ENCODE data around the gene MAPK11.

The MAPK11 gene

DNA sequence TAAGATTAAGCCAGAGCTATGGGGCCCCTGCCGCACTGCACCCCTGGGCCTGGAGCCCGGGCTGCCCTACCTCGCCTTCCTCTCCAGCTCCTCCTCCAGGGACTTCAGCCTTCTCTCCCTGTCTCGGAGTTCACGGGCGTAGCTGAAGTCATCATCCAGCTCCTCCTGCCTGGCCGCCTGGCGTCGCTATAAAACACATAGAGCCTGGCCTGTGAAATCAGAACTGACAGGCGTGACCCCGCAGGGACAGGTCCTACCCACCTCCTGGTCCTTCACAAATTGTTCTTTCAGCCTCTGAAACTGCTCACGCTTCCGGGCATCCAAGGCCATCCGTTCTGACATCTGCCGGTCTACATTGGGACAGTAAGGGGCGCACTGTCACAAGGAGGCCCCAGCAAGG lies 46.1 kb downstream of the MAPK11 start:
- DNase-seq (ENCODE audit: low read depth in 2 of 2): no peak

DNA sequence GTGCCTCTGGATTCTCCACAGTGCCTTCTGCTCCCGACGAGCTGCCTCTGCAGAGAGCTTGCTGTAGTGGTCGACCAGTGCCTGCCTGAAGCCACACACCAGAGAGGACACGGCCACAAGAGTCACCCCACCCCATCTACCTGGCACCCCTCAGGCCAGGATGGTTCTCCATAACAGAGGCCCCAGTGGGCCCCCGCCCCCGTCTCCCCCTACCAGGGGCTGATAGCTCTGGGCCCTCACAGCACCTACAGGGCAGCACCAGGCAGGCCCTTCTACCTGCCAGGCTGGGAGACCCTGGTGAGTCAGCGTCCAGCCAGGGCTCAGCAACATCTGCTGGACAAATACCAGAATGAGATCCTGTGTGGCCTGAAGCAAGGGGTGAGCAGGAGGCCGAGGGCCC lies 47.7 kb downstream of the MAPK11 start:
- DNase-seq (ENCODE audit: low read depth in 2 of 2): no peak

- no peak for DNase-seq (ENCODE audit: low read depth in 2 of 2)
These were observed 48.5 kb downstream of the MAPK11 start for GRCh38 chr22:50221410-50222300.

DNA sequence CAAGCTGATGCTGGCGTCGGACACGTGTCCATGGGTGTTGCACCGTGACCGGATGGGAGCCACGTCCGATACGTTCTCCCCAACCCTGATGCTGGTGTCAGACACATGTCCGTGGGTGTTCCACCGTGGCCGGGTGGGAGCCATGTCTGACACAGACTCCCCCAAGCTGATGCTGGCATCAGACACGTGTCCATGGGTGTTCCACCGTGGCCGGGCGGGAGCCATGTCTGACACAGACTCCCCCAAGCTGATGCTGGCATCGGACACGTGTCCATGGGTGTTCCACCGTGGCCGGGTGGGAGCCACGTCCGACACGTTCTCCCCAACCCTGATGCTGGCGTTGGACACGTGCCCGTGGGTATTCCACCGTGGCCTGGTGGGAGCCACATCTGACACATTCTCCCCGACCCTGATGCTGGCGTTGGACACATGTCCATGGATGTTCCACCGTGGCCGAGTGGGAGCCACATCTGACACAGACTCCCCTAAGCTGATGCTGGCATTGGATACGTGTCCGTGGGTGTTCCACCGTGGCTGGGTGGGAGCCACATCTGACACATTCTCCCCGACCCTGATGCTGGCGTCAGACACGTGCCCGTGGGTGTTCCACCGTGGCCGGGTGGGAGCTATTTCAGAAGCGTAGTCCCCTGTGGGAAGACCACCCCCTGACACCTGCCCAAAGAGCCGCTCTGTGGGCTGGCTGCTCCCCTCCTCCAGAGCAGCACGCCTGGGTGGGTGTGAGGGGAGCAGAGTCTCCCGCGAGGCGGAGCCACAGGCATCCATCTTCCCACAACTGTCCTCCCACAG lies 49.4 kb downstream of the MAPK11 start:
- DNase-seq (ENCODE audit: low read depth in 2 of 2): no peak

DNA sequence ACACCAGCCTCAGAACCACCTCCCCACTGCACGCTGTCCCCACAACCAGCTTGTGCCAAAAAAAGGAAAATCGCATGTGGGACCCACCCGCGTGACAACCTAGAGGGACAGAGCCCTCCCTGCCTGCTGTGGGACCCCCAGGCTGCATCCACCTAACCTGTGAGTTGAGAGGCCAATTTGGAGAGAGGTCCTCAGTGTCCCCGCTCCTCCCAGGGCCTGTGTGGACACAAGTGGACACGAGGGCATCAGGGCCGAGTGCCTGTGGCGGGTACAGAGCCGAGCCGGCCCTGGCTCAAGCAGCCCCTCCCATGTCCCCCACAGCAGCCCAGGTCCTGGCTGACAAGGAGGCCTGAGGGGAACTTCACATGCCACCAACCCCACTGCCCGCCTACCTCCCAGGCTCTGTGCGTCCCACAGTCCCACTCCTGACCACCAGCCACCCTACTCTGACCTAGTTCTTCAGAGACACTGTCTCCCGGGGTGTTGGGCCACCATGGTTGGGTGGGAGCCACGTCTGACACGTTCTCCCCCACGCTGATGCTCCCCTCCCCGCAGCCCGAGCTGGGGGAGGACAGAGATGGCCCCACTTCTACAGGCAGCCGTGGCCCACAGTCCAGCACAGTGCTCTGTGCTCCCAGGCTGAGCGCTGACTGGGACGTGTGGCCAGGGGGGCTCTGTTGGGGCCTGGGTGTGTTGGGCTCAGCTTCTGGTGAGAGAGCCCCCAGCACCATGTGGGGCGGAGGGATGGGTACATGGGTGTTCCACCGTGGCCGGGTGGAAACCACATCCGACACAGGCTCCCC lies 50.2 kb downstream of the MAPK11 start:
- DNase-seq (ENCODE audit: low read depth in 2 of 2): no peak

DNA sequence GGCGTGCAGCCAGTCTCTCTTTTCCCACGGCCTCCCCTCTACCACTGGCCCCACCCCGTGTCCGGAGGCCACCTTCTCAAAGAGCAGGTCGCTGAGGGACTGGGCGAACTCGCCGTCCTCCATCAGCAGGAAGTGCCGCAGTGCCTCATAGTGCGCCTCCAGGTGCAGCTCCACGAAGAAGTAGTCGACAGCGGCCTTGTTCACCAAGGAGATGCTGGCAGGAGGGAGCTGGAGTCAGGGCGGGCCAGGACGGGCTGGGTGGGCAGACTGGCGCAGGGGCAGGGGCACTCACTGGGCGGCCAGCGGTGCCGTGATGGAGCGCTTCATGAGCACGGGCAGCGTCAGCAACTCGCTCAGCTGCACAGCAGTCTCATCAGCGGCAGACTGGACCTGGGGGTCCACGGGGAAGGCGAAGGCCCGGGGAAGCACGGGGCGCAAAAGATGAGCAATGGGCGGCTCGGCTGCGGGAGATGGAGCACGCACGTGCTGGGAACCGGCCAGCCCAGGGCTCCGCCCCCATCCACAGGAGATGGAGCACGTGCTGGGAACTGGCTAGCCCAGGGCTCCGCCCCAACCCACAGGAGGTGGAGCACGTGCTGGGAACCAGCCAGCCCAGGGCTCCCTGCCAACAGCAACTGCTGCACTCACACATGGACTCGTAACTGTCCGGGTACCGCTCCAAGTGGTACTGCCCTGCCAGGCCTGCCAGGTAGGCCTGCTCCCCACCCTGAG lies 51.0 kb downstream of the MAPK11 start:
- no peak for DNase-seq (ENCODE audit: low read depth in 2 of 2)

- DNase-seq (ENCODE audit: low read depth in 2 of 2): no peak
These were observed 51.8 kb downstream of the MAPK11 start for GRCh38 chr22:50218153-50218995.

DNA sequence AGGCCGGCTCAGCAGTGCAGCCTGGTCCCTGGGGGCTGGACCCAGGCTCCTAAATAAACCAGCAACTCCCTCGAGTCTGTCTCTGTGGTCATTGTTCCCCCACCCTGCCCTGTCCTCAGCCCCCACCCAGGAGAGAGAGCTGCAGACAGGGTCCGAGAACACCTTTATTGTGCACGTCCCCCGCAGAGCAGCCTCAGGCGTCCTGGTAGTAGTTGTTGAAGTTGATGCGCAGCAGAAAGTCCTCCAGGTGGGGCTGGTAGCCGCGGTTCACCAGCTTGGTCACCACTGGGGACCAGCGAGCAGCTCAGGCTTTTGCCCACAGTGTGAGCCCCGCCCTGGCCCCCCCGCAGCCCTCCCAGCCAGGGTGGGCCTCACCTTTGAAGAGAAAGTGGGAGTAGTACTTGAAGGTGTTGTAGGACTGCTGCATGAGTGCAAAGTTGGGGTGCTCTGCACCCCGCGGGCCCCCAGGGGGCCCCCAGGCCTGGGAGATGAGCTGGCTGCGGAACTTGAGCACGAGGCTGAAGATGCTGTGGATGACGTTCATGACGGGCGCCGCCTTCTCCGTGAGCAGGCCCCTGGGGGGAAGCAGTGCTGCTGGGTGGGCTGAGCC lies 52.5 kb downstream of the MAPK11 start:
- DNase-seq (ENCODE audit: low read depth in 2 of 2): no peak

GRCh38 chr22:50216684-50217520 lies 53.3 kb downstream of the MAPK11 start:
- no peak for DNase-seq (ENCODE audit: low read depth in 2 of 2)

DNA sequence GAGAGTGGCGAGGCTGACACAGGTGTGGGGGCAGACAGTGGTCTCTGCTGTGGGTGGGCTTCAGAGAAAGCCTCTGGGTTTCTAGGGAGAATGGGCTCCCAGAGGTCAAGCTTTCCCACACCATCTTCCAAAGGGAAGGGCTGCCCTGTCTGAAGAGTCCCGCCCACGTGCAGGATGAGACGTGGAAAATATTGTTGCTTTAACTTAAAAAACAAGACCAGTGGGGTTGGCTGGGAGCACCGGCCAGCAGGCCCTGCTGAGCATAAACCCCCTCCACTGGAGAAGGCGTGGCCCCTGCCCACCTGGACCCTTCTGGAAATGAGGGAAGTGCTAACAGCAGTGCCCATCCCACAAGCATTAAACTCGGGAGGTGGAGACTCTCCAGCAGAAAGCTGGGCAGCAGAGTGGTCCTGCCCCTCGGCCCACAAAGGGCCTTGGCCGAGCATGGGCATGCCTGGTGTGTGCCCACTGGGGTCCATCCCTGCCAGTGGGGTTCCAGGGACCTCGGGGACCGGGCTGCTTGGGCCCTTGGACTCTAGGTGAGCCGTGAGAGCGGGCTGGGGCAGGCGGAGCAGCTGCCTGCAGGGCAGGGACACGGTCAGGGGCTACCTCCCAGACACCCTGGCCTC lies 54.0 kb downstream of the MAPK11 start:
- no peak for DNase-seq (ENCODE audit: low read depth in 2 of 2)

- no peak for DNase-seq (ENCODE audit: low read depth in 2 of 2)
These were observed 54.7 kb downstream of the MAPK11 start for GRCh38 chr22:50215297-50216054.
